GM19397 (cell line): ENCODE data around the gene PLCL1.
A peak's percentile ranks its signal among the peaks of the same experiment; 100 is the strongest.

ENCODE experiments used
- ATAC-seq: cut with Tn5 transposase; IDR thresholded peaks from one replicate; pipeline ENCODE4 v1.9.1; 2021; ENCODE audit warnings: mild to moderate bottlenecking, moderate library complexity; ENCODE audit not compliant: unreplicated experiment

The PLCL1 gene

GRCh38 chr2:197884252-197884651 is 79.9 kb downstream of the PLCL1 start:
- no peak for ATAC-seq

GRCh38 chr2:197885126-197885525 is 80.7 kb downstream of the PLCL1 start:
- no peak for ATAC-seq

DNA sequence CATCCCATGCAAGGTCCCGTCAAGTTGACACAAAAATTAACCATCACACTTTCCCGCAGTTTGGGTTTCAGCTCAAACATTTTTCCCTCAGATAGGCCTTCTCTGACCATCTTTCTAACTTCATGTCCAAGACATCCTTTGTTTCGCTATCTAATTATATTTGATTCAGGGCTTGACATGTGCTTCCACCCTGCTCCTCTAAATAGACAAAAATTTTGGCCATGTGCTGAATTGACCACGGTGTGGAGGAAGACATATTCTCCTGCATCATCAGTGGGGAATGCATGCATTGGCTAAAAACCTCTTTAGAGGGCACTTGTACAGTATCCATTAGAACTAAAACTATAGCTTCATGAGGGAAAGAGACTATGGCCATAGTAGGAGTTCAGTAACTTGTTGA is 81.2 kb downstream of the PLCL1 start:
- no peak for ATAC-seq

DNA sequence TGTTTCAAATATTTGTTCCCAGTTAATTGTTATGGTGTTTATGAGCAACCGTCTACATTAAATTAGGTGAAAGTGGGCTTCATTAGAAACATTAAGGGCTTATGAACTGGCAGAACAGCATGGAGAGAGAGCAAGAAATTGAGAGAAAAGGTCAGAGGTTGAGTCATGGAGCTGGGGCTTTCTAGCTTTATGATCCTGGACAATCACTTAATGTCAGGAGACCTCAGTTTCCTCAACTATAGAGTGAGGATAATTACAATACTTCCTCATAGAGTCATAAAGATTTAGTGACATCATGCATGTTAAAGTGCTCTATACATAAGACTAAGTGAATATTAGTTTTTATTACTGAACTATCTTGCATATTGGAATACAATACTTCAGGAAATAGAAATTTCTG is 83.9 kb downstream of the PLCL1 start:
- ATAC-seq = no peak

- ATAC-seq = peak; percentile 93
Measured at GRCh38 chr2:197889041-197889440, 84.6 kb downstream of the PLCL1 start.

DNA sequence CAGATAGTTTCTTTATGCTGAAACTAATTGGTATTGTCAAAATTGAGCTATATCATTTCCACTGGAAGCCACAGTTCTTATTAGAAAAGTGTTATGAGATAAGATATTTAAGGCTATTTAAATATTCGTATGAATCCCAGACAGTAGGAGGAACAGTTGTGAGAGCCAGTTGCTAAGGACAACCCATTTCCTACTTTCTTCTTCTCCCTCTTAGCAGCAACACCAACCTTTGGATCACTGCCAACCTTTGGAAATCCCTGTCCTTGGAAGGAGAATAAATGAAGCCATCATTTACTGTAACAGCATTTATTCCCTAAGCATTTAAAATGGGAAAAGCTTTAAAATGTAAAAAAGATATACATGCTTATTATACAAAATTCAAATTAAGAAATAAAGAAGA is 85.8 kb downstream of the PLCL1 start:
- no peak for ATAC-seq

GRCh38 chr2:197891897-197892442 is 87.6 kb downstream of the PLCL1 start:
- ATAC-seq = no peak

DNA sequence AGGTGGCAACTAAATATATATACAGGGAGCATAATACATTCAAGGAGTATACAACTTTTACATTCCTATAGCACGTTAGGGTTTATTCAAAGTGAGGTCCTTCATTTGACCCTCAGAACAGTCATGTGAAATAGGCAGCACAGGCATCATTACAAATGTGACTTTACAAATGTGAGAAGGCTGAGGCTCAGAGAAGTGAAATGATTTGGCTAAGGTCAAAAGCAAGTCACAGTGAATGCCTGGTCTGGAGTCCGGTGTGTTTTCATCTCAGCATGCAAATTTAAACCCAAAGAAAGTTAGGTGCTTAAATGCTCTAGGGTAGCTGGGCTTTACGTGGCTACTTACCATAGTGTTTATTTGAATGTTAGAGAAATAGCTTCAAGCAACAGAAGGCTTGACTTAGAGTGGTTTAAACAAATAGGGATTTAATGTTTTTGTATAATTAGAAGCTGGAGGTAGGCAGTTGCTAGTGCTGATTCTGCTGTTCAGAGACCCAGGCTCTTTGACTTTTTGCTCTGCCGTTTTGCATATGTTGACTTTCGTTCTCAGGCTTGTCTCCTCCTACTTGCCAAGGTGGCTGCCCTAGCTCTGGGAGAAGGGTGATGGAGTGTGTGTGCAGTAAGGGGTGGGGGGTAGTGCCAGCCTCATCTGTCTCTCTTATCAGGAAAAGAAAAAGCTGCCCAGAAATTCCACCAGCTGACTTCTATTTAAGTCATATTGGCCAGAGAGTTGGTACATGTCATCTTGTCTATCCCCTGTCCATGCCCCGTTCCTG is 89.2 kb downstream of the PLCL1 start:
- ATAC-seq = peak; percentile 40

DNA sequence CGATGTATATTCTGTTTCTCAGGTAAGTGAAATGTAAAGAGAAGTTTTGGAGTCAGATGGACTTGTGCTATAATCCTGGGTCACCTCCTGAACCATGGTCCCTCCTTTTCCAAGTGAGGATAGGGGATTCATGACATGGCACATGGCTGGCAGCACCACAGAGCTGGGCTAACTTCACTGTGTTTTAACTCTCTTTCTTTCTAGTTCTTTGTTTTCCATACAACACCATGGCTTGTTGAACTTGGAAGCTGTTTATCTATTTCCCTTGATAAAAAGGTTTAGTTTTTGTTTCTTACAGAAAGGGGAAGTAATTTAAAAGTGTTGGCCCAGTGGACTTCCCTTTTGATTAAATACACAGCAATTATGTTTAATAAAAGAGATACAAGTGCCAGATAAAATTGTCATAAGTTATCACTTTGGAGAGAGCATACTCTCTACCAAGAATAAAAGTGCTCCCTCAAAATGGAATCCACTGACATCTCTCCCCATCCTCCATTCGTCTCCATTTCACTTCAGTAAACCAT is 90.4 kb downstream of the PLCL1 start:
- no peak for ATAC-seq

- no peak for ATAC-seq
Measured at GRCh38 chr2:197897960-197898678, 93.7 kb downstream of the PLCL1 start.

DNA sequence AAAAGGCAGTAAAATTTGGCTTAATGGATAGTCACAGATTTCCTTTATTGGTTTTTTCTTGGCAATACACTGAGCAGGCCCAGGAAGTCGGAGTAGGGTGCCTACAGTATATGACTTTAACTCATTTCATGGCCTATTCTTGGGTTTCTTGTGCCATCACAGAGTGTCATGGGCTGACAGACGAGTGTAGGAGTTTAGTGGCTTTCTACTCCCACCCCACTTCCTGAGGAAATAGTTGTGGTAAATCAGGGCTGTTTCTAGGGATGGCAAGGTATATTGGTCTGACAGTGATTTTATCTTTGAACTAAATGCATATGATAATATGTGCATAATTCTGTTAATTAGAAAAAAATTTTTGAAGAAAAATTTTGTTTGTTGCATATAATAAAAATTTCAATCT is 100.1 kb downstream of the PLCL1 start:
- ATAC-seq = no peak

GRCh38 chr2:197908156-197908555 is 103.8 kb downstream of the PLCL1 start:
- ATAC-seq = no peak

DNA sequence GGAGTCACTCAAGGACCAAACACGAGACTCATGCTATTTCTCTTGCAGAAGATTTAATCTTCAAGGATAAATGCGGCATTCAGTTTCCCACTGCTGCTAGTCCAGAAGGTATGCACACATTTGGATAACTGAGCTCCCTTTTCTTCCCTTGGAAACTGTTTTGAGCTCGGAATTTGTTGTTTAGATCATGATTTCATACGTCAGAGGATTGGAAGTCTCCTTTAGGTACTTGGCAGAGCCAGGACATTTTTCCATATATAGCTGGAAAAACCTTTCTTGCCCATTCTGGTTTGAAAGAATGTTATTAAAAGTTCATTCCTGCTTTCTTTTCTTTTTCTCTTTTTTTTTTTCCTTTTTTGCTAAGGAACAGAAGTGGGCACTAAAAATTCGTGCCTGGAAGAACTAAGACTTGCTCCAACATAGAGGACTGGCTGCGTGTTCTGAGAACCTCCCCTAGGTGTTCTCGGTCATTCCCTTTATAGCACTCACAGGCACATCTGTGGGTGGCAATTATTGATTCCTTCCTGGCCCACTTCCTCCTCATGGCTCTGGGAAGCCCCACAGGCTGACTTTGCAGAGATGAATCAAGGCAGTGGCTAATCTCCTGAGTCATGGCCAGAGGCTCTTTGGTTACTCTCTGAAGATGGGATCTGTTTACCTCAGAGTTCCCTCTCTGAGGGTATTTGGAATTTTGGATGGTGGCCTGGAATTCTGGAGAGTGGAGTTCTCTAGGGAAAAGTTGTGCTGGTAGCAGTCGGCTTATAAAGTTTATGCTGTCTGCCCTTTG is 104.8 kb downstream of the PLCL1 start:
- ATAC-seq = no peak

DNA sequence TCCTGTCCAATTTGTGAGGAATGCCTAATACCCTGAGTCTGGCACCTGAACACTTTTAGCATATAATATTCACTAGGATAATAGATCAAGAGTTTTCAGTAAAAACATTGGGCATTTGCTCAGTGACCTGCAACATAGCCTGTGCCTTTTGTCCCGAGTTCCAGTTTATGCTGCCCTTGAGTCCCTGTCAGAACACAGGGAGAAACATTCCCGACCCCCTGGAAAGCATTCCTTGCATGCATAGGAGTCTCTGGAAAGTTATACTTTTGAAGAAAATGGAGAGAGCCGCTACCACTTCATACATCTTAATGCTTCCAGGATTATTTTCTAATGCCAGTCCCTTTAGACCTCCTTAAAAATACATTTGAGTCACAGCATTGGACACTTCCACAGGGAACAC is 107.3 kb downstream of the PLCL1 start:
- ATAC-seq = no peak

DNA sequence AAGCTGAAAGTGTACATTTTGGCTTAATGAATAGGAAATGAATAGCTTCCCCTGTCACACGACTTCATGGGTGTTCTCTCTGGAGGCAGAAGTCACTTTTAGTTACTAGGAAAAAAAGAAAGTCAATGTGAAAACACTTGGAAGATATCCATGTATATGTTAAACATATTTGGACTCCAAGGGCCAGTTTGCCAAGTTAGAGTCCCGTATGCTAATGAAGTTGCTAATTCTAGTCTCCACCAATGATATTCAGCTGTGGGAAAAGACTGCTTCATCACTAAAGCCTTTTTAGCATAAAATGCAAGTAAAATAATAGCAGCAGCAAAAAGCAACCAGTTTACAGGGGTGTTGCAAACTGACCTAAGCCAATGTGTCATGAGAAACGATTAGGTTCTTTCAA is 108.7 kb downstream of the PLCL1 start:
- ATAC-seq = no peak

GRCh38 chr2:197914778-197915177 is 110.4 kb downstream of the PLCL1 start:
- no peak for ATAC-seq

DNA sequence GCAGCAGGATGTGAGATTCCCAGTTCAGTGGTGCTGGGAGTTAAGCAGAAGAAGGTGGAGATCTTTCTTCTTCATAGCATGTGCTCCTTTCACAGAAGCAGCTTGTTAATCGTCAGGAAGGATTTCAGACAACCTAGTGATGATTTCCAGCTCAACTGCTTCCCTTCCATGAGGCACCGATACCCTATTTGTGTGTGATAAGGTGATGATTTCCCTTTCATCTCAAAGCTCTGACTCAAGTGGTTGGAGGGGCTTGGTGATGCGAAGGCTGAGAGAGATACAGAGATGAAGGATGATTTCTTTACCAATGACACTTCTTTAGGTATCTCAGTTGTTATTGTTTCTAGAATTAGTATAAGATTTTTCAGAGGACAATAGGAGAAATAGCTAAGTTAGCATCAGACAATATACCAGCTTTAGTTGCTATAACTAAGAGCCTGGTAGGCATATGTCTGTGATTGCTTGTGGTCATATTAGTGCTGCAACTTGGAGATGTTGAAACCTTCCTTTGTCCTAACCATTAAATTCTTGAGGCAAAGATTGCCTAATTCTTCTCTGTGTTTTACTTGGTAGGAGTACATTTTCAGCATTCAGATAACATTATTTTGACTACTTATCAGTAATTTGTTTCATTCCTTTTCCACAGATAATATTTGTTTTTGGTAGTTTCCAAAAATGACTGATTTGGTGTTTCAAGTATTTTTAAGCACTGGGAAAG is 111.3 kb downstream of the PLCL1 start:
- no peak for ATAC-seq

DNA sequence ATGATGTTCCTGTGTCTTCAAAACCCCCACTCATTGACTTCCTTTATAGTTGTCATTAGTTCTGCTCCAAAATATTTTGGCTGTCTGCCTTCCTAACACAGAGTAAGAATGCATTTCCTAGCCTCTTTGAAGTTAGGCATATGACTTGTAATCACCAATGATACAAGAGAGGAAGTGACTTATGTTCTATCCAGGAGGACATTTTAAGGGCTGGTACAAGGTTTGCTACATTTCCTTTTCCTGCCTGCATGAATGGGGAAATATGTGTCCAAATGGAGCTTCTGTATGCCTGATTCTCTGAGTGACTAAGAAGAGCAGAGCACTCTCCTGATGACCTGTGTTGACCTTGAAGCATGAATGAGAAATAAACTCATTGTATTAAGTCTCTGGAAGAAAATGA is 115.1 kb downstream of the PLCL1 start:
- no peak for ATAC-seq

- ATAC-seq = no peak
Measured at GRCh38 chr2:197920088-197920487, 115.7 kb downstream of the PLCL1 start.

GRCh38 chr2:197920592-197921201 is 116.3 kb downstream of the PLCL1 start:
- ATAC-seq = no peak
